Chondrocyte (in vitro differentiated cells): ENCODE measurements around the gene CCNYL1. TPM values are rescaled to one million over a fixed set of nuclear protein-coding genes. Genes with fewer than 3 reads are reported as not detected.
A peak's percentile ranks its signal among the peaks of the same experiment; 100 is the strongest.
"Not testable (repeated sequence)": the region's sequence is repeated elsewhere in the genome, so short reads cannot be mapped to it uniquely, and the experiment has no call there.

ENCODE experiments used
- DNase-seq: peaks from one replicate; pipeline ENCODE4 v3.0.0; 2021; ENCODE audit warnings: mixed read lengths, low spot score
- H3K27ac Mint-ChIP-seq: one replicate; pipeline ENCODE4 v1.8.0; 2021; ENCODE audit warnings: mild to moderate bottlenecking, moderate library complexity, mixed read lengths; ENCODE audit not compliant: unreplicated experiment
- H3K27me3 Mint-ChIP-seq: 2 replicates; pipeline ENCODE4 v1.8.0; 2021; ENCODE audit warnings: low read depth, mixed read lengths
- H3K36me3 Mint-ChIP-seq: 2 replicates; pipeline ENCODE4 v1.8.0; 2021; ENCODE audit warnings: low read depth, mixed read lengths
- H3K4me1 Mint-ChIP-seq: 2 replicates; pipeline ENCODE4 v1.8.0; 2021; ENCODE audit warnings: low read depth, mild to moderate bottlenecking, mixed read lengths
- H3K4me3 Mint-ChIP-seq: one replicate; pipeline ENCODE4 v1.8.0; 2021; ENCODE audit warnings: mild to moderate bottlenecking, moderate library complexity, mixed read lengths; ENCODE audit not compliant: unreplicated experiment
- H3K9me3 Mint-ChIP-seq: 2 replicates; pipeline ENCODE4 v1.8.0; 2021; ENCODE audit warnings: low read depth, mixed read lengths
- CTCF ChIP-seq: fragments of 200-600 bp; sonication (generic); IDR thresholded peaks from 2 replicates; pipeline ENCODE4 v1.5.0; 2021; ENCODE audit warnings: antibody characterized with exemption, mild to moderate bottlenecking, moderate library complexity
- total RNA-seq: library from RNA; stranded (reverse); gene quantifications from 3 replicates; pipeline ENCODE4 v1.2.1, GENCODE V29; 2021

CCNYL1 gene
- total RNA-seq, 1 donor from 2014 or later, result 25.3 TPM

- DNase-seq, result no peak
- no peaks in the 10 kb centered on the region for H3K9me3 Mint-ChIP-seq
- no peak overlapping the region for H3K4me3 Mint-ChIP-seq
- peaks cover 37% of the 10 kb centered on the region for H3K4me1 Mint-ChIP-seq
- H3K36me3 Mint-ChIP-seq, result peaks cover 4% of the 10 kb centered on the region
- no peak for TF ChIP-seq CTCF
- no peaks in the 10 kb centered on the region for H3K27me3 Mint-ChIP-seq
- H3K27ac Mint-ChIP-seq, result peak overlapping the region; percentile 9
These were observed 9.2 kb downstream of the CCNYL1 start for GRCh38 chr2:207720517-207721187.

- no peaks in the 10 kb centered on the region for H3K36me3 Mint-ChIP-seq
- H3K27ac Mint-ChIP-seq, result peak overlapping the region; percentile 49
- H3K4me3 Mint-ChIP-seq, result no peak overlapping the region
- H3K9me3 Mint-ChIP-seq, result no peaks in the 10 kb centered on the region
- no peaks in the 10 kb centered on the region for H3K27me3 Mint-ChIP-seq
- no peak for TF ChIP-seq CTCF
- H3K4me1 Mint-ChIP-seq, result peaks cover 32% of the 10 kb centered on the region
- DNase-seq, result no peak
These were observed 11.5 kb downstream of the CCNYL1 start for GRCh38 chr2:207722773-207723424.

- not testable (repeated sequence) for H3K27me3 Mint-ChIP-seq, H3K36me3 Mint-ChIP-seq, H3K9me3 Mint-ChIP-seq, H3K4me3 Mint-ChIP-seq, DNase-seq
- Mint-ChIP-seq H3K4me1 (peaks cover 31% of the 10 kb centered on the region), H3K27ac (peak overlapping the region; percentile 49)
These were observed 12.0 kb downstream of the CCNYL1 start for GRCh38 chr2:207723425-207723787.

- no peak overlapping the region for H3K27ac Mint-ChIP-seq
These were observed 12.7 kb downstream of the CCNYL1 start for GRCh38 chr2:207724113-207724512.

GRCh38 chr2:207725873-207726578 lies 14.6 kb downstream of the CCNYL1 start:
- TF ChIP-seq CTCF, result no peak
- Mint-ChIP-seq H3K4me1 (peaks cover 23% of the 10 kb centered on the region), H3K27me3 (no peaks in the 10 kb centered on the region), H3K4me3 (no peak overlapping the region), H3K27ac (no peak overlapping the region), H3K9me3 (no peaks in the 10 kb centered on the region), H3K36me3 (peaks cover 9% of the 10 kb centered on the region)
- no peak for DNase-seq

More at GRCh38 chr2:207724113-207724512, 12.7 kb downstream of the CCNYL1 start:
- no peak for TF ChIP-seq CTCF
- Mint-ChIP-seq H3K27me3 (no peaks in the 10 kb centered on the region), H3K36me3 (peaks cover 1% of the 10 kb centered on the region), H3K9me3 (no peaks in the 10 kb centered on the region), H3K4me1 (peaks cover 25% of the 10 kb centered on the region), H3K4me3 (no peak overlapping the region)
- DNase-seq, result no peak
